Common myeloid progenitor, CD34-positive (primary cell): ENCODE results near the gene MAP7D3.

Experiments
- CTCF ChIA-PET: fragments of 350-600 bp; sonication (Branson Sonifier 250); formaldehyde crosslinking; loops from one replicate; lab custom pipeline; 2021; ENCODE audit warnings: antibody characterized with exemption; lab: Charles Lee
- POLR2A ChIA-PET: fragments of 350-600 bp; sonication (Branson Sonifier 250); formaldehyde crosslinking; loops from one replicate; lab custom pipeline; 2021; ENCODE audit warnings: antibody characterized with exemption; lab: Charles Lee
- DNase-seq, 3 donors: peaks; one replicate each; pipeline versions ENCODE4 v3.0.0 to v3.0.0-alpha.2; 2013
- H3K27ac ChIP-seq, 2 experiments: 1 replicate in 1 of 2; 2 replicates in 1 of 2; pipeline ENCODE4 v1.7.0; 2013; ENCODE audit warnings: inconsistent platforms in 2 of 2, low read length in 2 of 2, mild to moderate bottlenecking in 2 of 2, low read depth in 1 of 2, moderate library complexity in 1 of 2; ENCODE audit not compliant: severe bottlenecking in 2 of 2, insufficient read depth in 1 of 2, poor library complexity in 1 of 2
- H3K27me3 ChIP-seq, 5 experiments: replicated peaks in 2 of 5; 1 replicate in 3 of 5; 2 replicates in 2 of 5; pipeline versions ENCODE4 v1.6.1 to v1.7.0; 2013; ENCODE audit warnings: low read length in 4 of 5, mild to moderate bottlenecking in 2 of 5, moderate library complexity in 2 of 5, inconsistent platforms in 1 of 5; ENCODE audit not compliant: insufficient read depth in 5 of 5, control insufficient read depth in 4 of 5
- H3K36me3 ChIP-seq, 4 experiments: 1 replicate in 2 of 4; 2 replicates in 2 of 4; pipeline versions ENCODE4 v1.6.1 to v1.7.0; 2013; ENCODE audit warnings: low read length in 3 of 4, control low read depth in 1 of 4, mild to moderate bottlenecking in 1 of 4; ENCODE audit not compliant: control insufficient read depth in 4 of 4, insufficient read depth in 4 of 4
- H3K4me1 ChIP-seq, 4 experiments: 1 replicate in 3 of 4; 2 replicates in 1 of 4; pipeline versions ENCODE4 v1.6.1 to v1.7.1; 2013; ENCODE audit warnings: low read length in 3 of 4, mild to moderate bottlenecking in 3 of 4, control low read depth in 1 of 4, inconsistent platforms in 1 of 4, moderate library complexity in 1 of 4; ENCODE audit not compliant: control insufficient read depth in 4 of 4, insufficient read depth in 4 of 4; ENCODE audit errors: control extremely low read depth in 1 of 4
- H3K4me3 ChIP-seq, 7 experiments: 1 replicate in 4 of 7; 2 replicates in 3 of 7; pipeline versions ENCODE4 v1.5.1 to v1.7.0; 2013; ENCODE audit warnings: mild to moderate bottlenecking in 7 of 7, low read length in 6 of 7, moderate library complexity in 6 of 7, inconsistent platforms in 2 of 7, low read depth in 2 of 7, control low read depth in 1 of 7; ENCODE audit not compliant: insufficient read depth in 4 of 7, control insufficient read depth in 1 of 7; ENCODE audit errors: extremely low read depth in 1 of 7
- H3K9me3 ChIP-seq, 5 experiments: 1 replicate in 4 of 5; 2 replicates in 1 of 5; pipeline versions ENCODE4 v1.6.1 to v1.7.1; 2013; ENCODE audit warnings: low read length in 4 of 5, mild to moderate bottlenecking in 2 of 5, inconsistent platforms in 1 of 5, low read depth in 1 of 5, moderate library complexity in 1 of 5; ENCODE audit not compliant: control insufficient read depth in 4 of 5, insufficient read depth in 2 of 5; ENCODE audit errors: control extremely low read depth in 1 of 5
- WGBS: methylation state at CpG from one replicate; pipeline ENCODE4 v1.1.5; 2013; ENCODE audit not compliant: insufficient coverage; 5-methylcytosine and 5-hydroxymethylcytosine counted together

MAP7D3 gene

DNA sequence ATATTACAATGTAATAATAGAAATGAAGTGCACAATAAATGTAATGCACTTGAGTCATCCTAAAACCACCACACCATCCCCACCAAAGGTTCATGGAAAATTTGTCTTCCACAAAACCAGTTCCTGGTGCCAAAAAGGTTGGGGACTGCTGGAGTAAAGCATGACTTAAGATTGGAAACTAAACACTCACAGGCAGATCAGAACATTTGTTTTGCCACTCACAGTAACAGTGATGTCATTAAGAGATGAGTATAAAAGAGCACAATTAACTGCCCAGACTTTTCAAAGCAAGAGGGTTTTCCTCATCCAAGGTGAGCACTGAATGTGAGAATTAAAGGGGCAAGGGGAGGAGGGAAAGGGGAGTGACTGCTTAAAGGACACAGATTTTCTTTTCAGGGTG, 35.6 kb downstream of the MAP7D3 start:
- Histone ChIP-seq H3K27me3 (peaks cover 0 to 7% (median 0%) of the 10 kb centered on the region in 5 experiments), H3K36me3 (peaks cover 3 to 31% (median 12%) of the 10 kb centered on the region in 4 experiments), H3K9me3 (no peaks in the 10 kb centered on the region), H3K27ac (no peak overlapping the region), H3K4me1 (peaks cover 1 to 14% (median 4%) of the 10 kb centered on the region in 4 experiments), H3K4me3 (no peak overlapping the region)
- POLR2A ChIA-PET, result no interaction called here
- DNase-seq, result no peak
- CTCF ChIA-PET, result interaction anchor here (1.5 to 2.2 kb wide), 2 partner anchors 49 to 187 kb away, joined by 4 to 7 read pairs; no protein-coding TSS in a partner anchor

- no peaks in the 10 kb centered on the region for H3K9me3 ChIP-seq
- ChIA-PET POLR2A (no interaction called here), CTCF (interaction anchor here (2.2 kb wide), 1 partner anchor 48 kb away, joined by 7 read pairs; no protein-coding TSS in a partner anchor)
- 85% methylated on average over 7 of the region's 7 CpGs for WGBS
- peaks cover 0 to 7% (median 0%) of the 10 kb centered on the region in 5 experiments for H3K27me3 ChIP-seq
- H3K4me1 ChIP-seq, result peaks cover 6 to 24% (median 11%) of the 10 kb centered on the region in 4 experiments
- no peak for DNase-seq
- H3K4me3 ChIP-seq, result no peak overlapping the region
- H3K36me3 ChIP-seq, result peaks cover 3 to 23% (median 12%) of the 10 kb centered on the region in 4 experiments
- no peak overlapping the region for H3K27ac ChIP-seq
These were observed 36.6 kb downstream of the MAP7D3 start for GRCh38 chrX:136214551-136214950.

GRCh38 chrX:136212557-136213111, 38.6 kb downstream of the MAP7D3 start:
- CTCF ChIA-PET, result interaction anchor here (0.8 to 1.4 kb wide), 3 partner anchors 9 to 183 kb away, joined by 3 to 4 read pairs (median 4); no protein-coding TSS in a partner anchor
- DNase-seq, result no peak
- peaks cover 2 to 21% (median 11%) of the 10 kb centered on the region in 4 experiments for H3K36me3 ChIP-seq
- H3K4me1 ChIP-seq, result peaks cover 6 to 42% (median 20%) of the 10 kb centered on the region in 4 experiments
- WGBS, result 87% methylated on average over 17 of the region's 17 CpGs
- no peak overlapping the region for H3K4me3 ChIP-seq
- H3K9me3 ChIP-seq, result no peaks in the 10 kb centered on the region
- no peak overlapping the region for H3K27ac ChIP-seq
- POLR2A ChIA-PET, result no interaction called here
- peaks cover 0 to 7% (median 0%) of the 10 kb centered on the region in 5 experiments for H3K27me3 ChIP-seq

- DNase-seq, result peak in 1 of 3 donors; percentile 41
- Histone ChIP-seq H3K9me3 (no peaks in the 10 kb centered on the region), H3K27ac (no peak overlapping the region), H3K36me3 (peaks cover 2 to 26% (median 10%) of the 10 kb centered on the region in 4 experiments), H3K4me3 (no peak overlapping the region), H3K4me1 (peaks cover 6 to 49% (median 21%) of the 10 kb centered on the region in 4 experiments), H3K27me3 (peaks cover 0 to 7% (median 0%) of the 10 kb centered on the region in 5 experiments)
- ChIA-PET CTCF (interaction anchor here (1.0 to 2.0 kb wide), 2 partner anchors 45 to 183 kb away, joined by 4 to 15 read pairs; no protein-coding TSS in a partner anchor), POLR2A (no interaction called here)
- WGBS, result 82% methylated on average over 10 of the region's 11 CpGs
These were observed 39.2 kb downstream of the MAP7D3 start for GRCh38 chrX:136211766-136212556.

- CTCF ChIA-PET, result interaction anchor here (1.2 to 5.0 kb wide), 5 partner anchors 15 to 182 kb away, joined by 3 to 29 read pairs (median 12); no protein-coding TSS in a partner anchor
- 48% methylated on average over 3 of the region's 5 CpGs for WGBS
These were observed 40.4 kb downstream of the MAP7D3 start for GRCh38 chrX:136210806-136211205.

DNA sequence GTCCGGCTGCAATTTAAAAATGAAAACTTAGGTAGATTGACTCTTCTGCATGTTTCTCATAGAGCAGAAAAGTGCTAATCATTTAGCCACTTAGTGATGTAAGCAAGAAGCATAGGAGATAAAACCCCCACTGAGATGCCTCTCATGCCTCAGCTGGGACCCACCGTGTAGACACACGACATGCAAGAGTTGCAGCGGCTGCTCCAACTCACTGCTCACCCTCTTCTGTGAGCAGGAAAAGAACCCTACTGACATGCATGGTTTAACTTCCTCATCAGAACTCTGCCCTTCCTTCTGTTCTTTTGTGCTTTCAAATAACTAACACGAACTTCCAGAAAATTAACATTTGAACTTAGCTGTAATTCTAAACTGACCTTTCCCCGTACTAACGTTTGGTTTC, 41.0 kb downstream of the MAP7D3 start:
- H3K9me3 ChIP-seq, result no peaks in the 10 kb centered on the region
- POLR2A ChIA-PET, result no interaction called here
- H3K27ac ChIP-seq, result peak overlapping the region in 1 of 2 experiments; percentile 45
- CTCF ChIA-PET, result interaction anchor here (1.0 to 5.0 kb wide), 7 partner anchors 14 to 182 kb away, joined by 3 to 29 read pairs (median 9); no protein-coding TSS in a partner anchor
- peaks cover 6 to 66% (median 28%) of the 10 kb centered on the region in 4 experiments for H3K4me1 ChIP-seq
- DNase-seq, result peak in 2 of 3 donors; percentile 51 to 64
- H3K36me3 ChIP-seq, result peaks cover 4 to 30% (median 9%) of the 10 kb centered on the region in 4 experiments
- 34% methylated on average over 7 of the region's 7 CpGs for WGBS
- H3K4me3 ChIP-seq, result peak overlapping the region in 2 of 7 experiments; percentile 6 to 23
- H3K27me3 ChIP-seq, result peaks cover 0 to 7% (median 0%) of the 10 kb centered on the region in 5 experiments

More at GRCh38 chrX:136210806-136211205, 40.4 kb downstream of the MAP7D3 start:
- Histone ChIP-seq H3K4me1 (peaks cover 6 to 60% (median 27%) of the 10 kb centered on the region in 4 experiments), H3K27ac (peak overlapping the region in 1 of 2 experiments; percentile 45), H3K36me3 (peaks cover 4 to 30% (median 9%) of the 10 kb centered on the region in 4 experiments), H3K27me3 (peaks cover 0 to 7% (median 0%) of the 10 kb centered on the region in 5 experiments), H3K4me3 (peak overlapping the region in 2 of 7 experiments; percentile 6 to 23), H3K9me3 (no peaks in the 10 kb centered on the region)
- peak in 1 of 3 donors; percentile 62 for DNase-seq
- POLR2A ChIA-PET, result no interaction called here
